Measurements from ENCODE around the gene NOTCH4.

NOTCH4 gene

GRCh38 chr6:32163559-32164258 lies 60.2 kb downstream of the NOTCH4 start:
- no peak for DNase-seq (ENCODE audit: low spot score)

DNA sequence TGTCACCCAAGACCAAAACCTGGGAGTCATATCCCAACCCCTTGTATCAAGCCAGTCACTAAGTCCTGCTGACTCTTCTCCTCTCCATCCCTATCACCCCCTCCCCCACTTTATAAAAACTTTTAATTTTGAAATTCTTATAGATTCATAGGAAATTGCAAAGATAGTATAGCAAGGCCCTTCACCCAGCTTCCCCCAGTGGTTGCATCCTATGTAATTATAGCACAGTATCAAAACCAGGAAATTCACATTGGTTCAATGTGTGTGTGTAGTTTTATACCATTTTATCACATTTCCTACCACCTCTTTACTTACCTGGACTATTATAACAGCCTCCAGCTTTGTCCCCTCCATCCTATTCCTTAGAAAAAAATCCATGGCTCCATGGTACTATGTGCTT lies 65.8 kb downstream of the NOTCH4 start:
- no peak for DNase-seq (ENCODE audit: low spot score)

GRCh38 chr6:32156891-32157290 lies 67.0 kb downstream of the NOTCH4 start:
- DNase-seq (ENCODE audit: low spot score), result no peak

DNA sequence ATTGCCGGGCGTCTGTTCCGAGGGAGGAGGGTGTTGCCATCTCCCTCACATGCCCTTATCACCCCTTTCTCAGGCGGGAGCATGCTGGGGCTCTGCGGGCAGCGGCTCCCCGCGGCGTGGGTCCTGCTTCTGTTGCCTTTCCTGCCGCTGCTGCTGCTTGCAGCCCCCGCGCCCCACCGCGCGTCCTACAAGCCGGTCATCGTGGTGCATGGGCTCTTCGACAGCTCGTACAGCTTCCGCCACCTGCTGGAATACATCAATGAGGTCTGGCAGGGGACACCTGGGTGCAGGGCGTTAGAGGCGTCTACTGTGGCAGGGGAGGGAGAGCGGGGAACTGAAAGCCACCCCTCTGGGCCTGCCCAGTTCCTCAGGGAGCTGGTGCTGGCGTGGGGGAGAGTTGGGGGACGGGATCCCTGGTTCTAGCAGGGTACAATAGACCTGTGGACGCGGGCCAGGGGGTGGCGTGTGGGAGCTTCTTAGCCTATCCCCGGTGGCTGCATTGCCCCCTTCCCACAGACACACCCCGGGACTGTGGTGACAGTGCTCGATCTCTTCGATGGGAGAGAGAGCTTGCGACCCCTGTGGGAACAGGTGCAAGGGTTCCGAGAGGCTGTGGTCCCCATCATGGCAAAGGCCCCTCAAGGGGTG lies 69.2 kb downstream of the NOTCH4 start:
- peak; percentile 73 for DNase-seq (ENCODE audit: low spot score)

DNA sequence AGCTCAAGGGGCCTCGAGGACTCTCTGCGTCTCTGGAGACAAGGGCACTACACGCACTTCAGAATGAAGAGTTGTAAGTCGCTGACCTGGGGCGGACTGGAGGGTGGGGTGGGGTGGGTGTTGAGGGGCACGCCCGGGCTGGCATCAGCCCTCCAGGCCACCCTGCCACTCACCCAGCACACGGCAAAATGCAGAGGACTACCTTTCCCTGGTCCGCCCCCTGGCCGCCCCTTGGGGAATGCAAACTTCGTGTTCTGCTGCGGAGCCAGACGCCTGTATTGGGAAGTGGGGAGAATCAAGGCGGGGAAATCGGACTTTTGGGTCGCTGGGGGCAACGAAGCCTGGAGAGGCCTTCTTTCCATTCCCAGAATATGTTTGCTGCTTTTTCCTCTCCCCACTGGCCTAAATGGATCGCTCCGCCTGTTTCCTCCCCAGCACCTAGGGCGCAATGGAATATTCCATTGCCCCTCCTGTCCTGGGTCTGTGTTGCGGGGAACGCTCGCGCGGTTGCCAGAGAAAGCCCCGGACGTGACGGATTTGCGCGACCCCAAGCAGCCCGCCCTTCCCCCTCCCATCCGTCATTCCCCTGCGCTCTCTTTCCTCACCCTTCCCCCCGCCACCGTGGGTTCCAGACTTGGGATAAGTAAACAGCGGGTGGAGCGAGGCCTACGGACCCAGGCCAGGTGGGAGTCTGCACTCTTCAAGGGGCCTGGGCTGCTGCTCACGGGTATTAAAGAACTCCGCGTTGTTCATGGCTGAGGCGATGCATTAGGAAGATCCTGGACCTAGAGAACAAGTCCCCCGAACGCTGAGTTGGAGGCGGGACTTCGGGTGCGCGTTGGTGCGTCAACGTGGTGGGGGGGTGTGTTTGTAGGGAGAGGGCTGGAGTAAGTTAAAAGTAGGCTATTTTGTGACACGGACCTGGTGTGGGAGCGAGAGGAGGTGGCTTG lies 70.0 kb downstream of the NOTCH4 start, which contains the start of gene PPT2:
Gene PPT2, plus strand, starts transcription at position 578 of the 950 bp plus-strand sequence. CDS start 454 bp downstream, outside the sequence.
- DNase-seq (ENCODE audit: low spot score), result peak; percentile 95

DNA sequence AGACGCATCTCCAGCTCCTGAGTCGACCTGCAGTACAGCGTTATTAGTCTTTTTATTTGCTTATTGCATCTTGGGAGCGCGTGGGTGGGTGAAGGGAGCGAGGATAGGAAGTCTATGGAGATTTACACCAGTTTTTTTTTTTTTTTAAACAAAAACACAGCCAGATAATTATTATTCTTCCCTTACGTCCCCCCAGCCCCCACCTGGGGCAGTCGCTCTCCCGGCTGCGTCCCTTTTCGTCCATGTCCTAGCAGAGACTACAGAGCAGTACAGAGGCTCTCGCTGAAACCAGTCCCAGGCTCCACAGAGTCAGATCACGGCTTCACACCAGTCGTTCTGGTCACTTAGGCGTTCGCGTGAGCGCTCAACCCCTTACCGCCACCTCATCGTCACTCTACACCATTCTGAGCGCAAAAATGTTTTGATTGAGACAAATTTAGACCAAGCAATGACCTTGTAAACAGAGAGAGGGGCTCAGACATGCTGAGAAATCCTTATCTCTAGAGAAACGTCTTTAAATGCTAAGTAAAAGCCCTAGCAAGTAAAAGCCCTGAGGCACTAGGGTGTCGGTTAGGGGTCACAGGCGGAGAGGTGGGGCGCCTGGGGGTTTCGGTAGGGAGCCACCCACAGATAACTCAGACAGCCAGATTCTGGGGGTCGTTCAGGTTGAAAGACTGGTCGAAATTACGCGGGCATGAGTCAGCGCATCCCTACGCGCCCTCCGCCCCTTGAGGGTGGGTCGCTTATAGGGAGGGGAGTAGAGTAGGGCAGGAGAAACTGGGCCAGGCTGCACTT lies 70.9 kb downstream of the NOTCH4 start:
- no peak for DNase-seq (ENCODE audit: low spot score)

DNA sequence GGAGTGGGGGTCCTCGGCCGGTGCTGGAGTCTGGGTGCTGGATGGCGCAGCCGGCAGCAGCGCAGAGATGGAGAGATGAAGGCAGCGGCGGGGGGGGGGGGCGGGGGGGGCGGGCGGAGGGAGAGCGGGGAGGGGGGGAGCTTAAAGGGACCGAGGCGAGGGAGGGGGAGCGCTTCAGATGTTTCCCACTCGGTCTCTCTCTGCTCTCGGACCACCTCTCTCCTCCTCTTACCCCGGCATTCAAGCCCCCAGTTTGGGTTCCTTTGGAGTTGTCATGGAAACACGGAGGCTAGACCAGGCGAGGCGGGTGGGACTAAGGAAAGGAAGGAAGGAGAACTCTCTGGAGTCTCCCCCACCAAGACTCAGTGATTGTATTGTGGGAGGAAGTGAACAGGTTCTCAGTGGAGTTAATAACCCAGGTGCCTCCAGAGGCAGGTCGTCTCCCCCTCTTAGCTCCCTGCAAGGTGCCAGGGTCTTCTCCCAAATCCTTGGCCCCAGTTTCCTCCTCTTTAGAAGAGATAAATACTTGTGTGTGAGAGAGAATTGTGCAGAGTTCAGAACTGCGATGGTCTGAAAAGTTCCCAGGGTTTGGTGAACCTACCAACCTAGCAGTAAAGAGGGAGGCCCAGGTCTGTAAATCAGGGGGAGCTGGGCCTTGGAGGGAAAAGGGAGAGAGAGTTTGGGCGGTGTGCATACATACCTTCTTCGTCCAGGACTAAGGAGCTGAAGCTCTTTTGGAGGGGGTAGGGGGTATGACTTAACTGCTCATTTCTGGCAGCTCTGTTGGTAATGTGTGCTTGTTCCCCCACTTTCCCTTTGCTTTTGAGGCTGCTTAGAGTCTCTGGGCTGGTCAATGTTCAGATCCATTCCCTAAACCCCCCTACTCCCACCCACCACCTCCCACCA lies 71.8 kb downstream of the NOTCH4 start, which contains the start of gene PRRT1:
Gene PRRT1, minus strand, starts transcription at position 77 of the 906 bp plus-strand sequence. CDS start 112 bp downstream, outside the sequence.
- DNase-seq (ENCODE audit: low spot score), result no peak

- no peak for DNase-seq (ENCODE audit: low spot score)
Measured at GRCh38 chr6:32151181-32151862, 72.5 kb downstream of the NOTCH4 start.

- no peak for DNase-seq (ENCODE audit: low spot score)
Measured at GRCh38 chr6:32149932-32150870, 73.7 kb downstream of the NOTCH4 start.

DNA sequence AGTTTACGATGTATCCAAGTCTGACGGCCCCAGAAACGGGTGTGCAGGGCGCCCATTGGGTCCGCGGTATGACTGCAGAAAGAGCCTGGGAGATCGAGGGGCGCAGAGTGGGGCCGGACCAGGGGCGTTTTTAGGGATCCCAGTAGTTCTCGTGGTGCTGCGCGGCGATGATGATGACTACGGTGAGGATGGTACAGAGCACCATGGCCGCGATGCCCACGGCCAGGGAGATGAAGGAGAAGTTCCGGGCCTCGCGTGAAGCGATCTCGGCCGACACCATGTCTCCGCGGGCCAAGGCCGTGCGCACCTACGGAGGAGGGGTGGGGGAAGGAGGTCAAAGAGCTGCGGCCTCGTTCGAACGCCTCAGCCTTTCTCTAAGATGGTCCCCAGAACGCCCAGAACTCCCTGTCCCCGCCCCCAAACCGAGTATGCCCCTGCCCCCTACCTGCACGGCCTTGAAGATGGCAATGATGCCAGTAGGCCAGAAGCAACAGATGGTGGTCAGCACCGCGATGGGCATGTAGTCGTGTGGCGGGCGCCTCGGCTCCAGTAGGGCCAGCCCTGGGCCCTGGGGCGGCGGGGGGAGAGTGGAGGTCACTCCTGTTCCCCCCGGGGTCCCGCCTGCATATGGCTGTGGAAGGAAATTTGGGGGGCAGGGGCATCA lies 74.6 kb downstream of the NOTCH4 start:
- DNase-seq (ENCODE audit: low spot score), result no peak

GRCh38 chr6:32148289-32149091 lies 75.4 kb downstream of the NOTCH4 start:
- no peak for DNase-seq (ENCODE audit: low spot score)

- DNase-seq (ENCODE audit: low spot score), result no peak
Measured at GRCh38 chr6:32147401-32148132, 76.3 kb downstream of the NOTCH4 start.

GRCh38 chr6:32146687-32147086 lies 77.2 kb downstream of the NOTCH4 start:
- DNase-seq (ENCODE audit: low spot score), result no peak

- no peak for DNase-seq (ENCODE audit: low spot score)
Measured at GRCh38 chr6:32146287-32146686, 77.6 kb downstream of the NOTCH4 start.
